ENCODE results near the gene MFRP.

DNA sequence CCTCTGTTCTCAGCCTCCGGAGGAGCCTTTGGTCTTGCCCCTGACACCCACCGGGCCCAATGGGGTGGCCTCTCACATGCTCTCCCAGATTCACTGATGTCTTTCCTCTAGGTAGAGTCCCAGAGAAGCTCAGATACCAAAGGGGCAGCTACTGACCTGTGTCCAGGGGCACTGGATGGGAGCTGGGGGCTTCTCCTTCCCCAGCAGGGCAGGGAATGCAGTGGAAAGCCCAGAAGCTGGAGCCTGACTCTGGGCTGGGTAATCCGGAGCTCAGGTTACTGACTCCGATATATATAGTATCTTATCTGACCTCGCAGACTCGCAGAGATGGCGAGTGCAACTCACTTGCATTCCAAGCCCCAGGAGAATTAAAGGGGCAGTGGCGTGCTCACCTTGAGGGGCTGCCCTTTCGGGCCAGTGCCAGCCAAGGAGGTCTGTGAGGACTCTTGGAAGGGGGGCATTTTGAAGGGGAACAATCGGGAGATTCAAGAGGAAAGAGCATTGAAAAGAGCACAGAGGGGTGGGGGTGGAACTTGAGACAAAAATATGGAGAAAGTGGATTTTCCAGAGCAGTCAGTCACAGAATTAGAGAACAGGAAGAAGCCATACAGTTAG lies 32.5 kb upstream of the MFRP start:
- no peak for TF ChIP-seq EP300 (IDR thresholded peaks at IDR 0.05)
- TF ChIP-seq POLR2A (IDR thresholded peaks at IDR 0.05), result no peak
- TF ChIP-seq, protein P1, sequence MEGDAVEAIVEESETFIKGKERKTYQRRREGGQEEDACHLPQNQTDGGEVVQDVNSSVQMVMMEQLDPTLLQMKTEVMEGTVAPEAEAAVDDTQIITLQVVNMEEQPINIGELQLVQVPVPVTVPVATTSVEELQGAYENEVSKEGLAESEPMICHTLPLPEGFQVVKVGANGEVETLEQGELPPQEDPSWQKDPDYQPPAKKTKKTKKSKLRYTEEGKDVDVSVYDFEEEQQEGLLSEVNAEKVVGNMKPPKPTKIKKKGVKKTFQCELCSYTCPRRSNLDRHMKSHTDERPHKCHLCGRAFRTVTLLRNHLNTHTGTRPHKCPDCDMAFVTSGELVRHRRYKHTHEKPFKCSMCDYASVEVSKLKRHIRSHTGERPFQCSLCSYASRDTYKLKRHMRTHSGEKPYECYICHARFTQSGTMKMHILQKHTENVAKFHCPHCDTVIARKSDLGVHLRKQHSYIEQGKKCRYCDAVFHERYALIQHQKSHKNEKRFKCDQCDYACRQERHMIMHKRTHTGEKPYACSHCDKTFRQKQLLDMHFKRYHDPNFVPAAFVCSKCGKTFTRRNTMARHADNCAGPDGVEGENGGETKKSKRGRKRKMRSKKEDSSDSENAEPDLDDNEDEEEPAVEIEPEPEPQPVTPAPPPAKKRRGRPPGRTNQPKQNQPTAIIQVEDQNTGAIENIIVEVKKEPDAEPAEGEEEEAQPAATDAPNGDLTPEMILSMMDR (IDR thresholded peaks at IDR 0.05), result no peak
- TF ChIP-seq POLR2AphosphoS5 (IDR thresholded peaks at IDR 0.05), result no peak
